Trophoblast cell (in vitro differentiated cells and primary cell): Measurements from ENCODE around the gene RTP5.

Experiments used
- DNase-seq, 2 donors: peaks; one replicate each; pipeline ENCODE4 v3.0.0-alpha.2; 2016
- H2AFZ ChIP-seq: 2 replicates; pipeline ENCODE4 v1.6.1; 2013; ENCODE audit warnings: low read length, moderate library complexity, mild to moderate bottlenecking; ENCODE audit not compliant: insufficient read depth, poor library complexity
- H2AK5ac ChIP-seq: 2 replicates; pipeline ENCODE4 v1.6.1; 2013; ENCODE audit warnings: mild to moderate bottlenecking, low read length
- H2BK120ac ChIP-seq: 2 replicates; pipeline ENCODE4 v1.6.1; 2013; ENCODE audit warnings: low read length, mild to moderate bottlenecking, moderate library complexity; ENCODE audit not compliant: insufficient read depth, poor library complexity
- H2BK12ac ChIP-seq: 2 replicates; pipeline ENCODE4 v1.6.1; 2013; ENCODE audit warnings: mild to moderate bottlenecking, low read length, moderate library complexity
- H2BK5ac ChIP-seq: 2 replicates; pipeline ENCODE4 v1.6.1; 2013; ENCODE audit warnings: low read length, low read depth, moderate library complexity, mild to moderate bottlenecking; ENCODE audit not compliant: poor library complexity
- H3K14ac ChIP-seq: 2 replicates; pipeline ENCODE4 v1.6.1; 2013; ENCODE audit warnings: mild to moderate bottlenecking, low read length
- H3K18ac ChIP-seq: 2 replicates; pipeline ENCODE4 v1.6.1; 2013; ENCODE audit warnings: mild to moderate bottlenecking, low read length
- H3K23ac ChIP-seq: 2 replicates; pipeline ENCODE4 v1.6.1; 2013; ENCODE audit warnings: low read length
- H3K27ac ChIP-seq: 2 replicates; pipeline ENCODE4 v1.5.1; 2013; ENCODE audit warnings: low read depth, mild to moderate bottlenecking, inconsistent platforms, low read length, moderate library complexity
- H3K27me3 ChIP-seq: 2 replicates; pipeline ENCODE4 v1.6.1; 2013; ENCODE audit warnings: inconsistent platforms, mild to moderate bottlenecking, low read length, moderate library complexity; ENCODE audit not compliant: insufficient read depth
- H3K36me3 ChIP-seq, 2 experiments: 1 replicate in 1 of 2; 2 replicates in 1 of 2; pipeline ENCODE4 v1.6.1; 2013; ENCODE audit warnings: low read length in 2 of 2, mild to moderate bottlenecking in 2 of 2, moderate library complexity in 1 of 2; ENCODE audit not compliant: insufficient read depth in 2 of 2, control insufficient read depth in 1 of 2
- H3K4ac ChIP-seq: 2 replicates; pipeline ENCODE4 v1.6.1; 2013; ENCODE audit warnings: low read depth, mild to moderate bottlenecking, low read length, moderate library complexity
- H3K4me1 ChIP-seq, 2 experiments: 1 replicate in 1 of 2; 2 replicates in 1 of 2; pipeline ENCODE4 v1.6.1; 2013; ENCODE audit warnings: low read length in 2 of 2, mild to moderate bottlenecking in 2 of 2, moderate library complexity in 1 of 2; ENCODE audit not compliant: insufficient read depth in 2 of 2, control insufficient read depth in 1 of 2
- H3K4me2 ChIP-seq: 2 replicates; pipeline ENCODE4 v1.6.1; 2013; ENCODE audit warnings: inconsistent platforms, mild to moderate bottlenecking, low read length, moderate library complexity
- H3K4me3 ChIP-seq: 2 replicates; pipeline ENCODE4 v1.5.1; 2013; ENCODE audit warnings: mild to moderate bottlenecking, low read depth, low read length, inconsistent platforms
- H3K79me1 ChIP-seq: one replicate; pipeline ENCODE4 v1.6.1; 2013; ENCODE audit warnings: low read length
- H3K79me2 ChIP-seq: 2 replicates; pipeline ENCODE4 v1.6.1; 2013; ENCODE audit warnings: low read length, mild to moderate bottlenecking; ENCODE audit not compliant: control insufficient read depth, insufficient read depth, poor library complexity
- H3K9ac ChIP-seq: 2 replicates; pipeline ENCODE4 v1.6.1; 2013; ENCODE audit warnings: mild to moderate bottlenecking, low read length
- H3K9me3 ChIP-seq: 2 replicates; pipeline ENCODE4 v1.6.1; 2013; ENCODE audit warnings: low read depth, mild to moderate bottlenecking, control low read depth, inconsistent platforms, low read length; ENCODE audit not compliant: insufficient read depth
- H4K12ac ChIP-seq: 2 replicates; pipeline ENCODE4 v1.6.1; 2013; ENCODE audit warnings: low read depth, mild to moderate bottlenecking, low read length, moderate library complexity
- H4K8ac ChIP-seq: 2 replicates; pipeline ENCODE4 v1.6.1; 2013; ENCODE audit warnings: low read depth, mild to moderate bottlenecking, low read length, moderate library complexity
- H4K91ac ChIP-seq: one replicate; pipeline ENCODE4 v1.6.1; 2013; ENCODE audit warnings: low read depth, mild to moderate bottlenecking, low read length, moderate library complexity
- WGBS: extraction: QIAGEN DNeasy Blood & Tissue Kit; methylation state at CpG from one replicate; pipeline ENCODE4 v1.1.7; 2013; ENCODE audit warnings: missing lambda C conversion rate; ENCODE audit not compliant: insufficient read length, insufficient coverage; ENCODE audit errors: extremely low coverage; 5-methylcytosine and 5-hydroxymethylcytosine counted together

The RTP5 gene

DNA sequence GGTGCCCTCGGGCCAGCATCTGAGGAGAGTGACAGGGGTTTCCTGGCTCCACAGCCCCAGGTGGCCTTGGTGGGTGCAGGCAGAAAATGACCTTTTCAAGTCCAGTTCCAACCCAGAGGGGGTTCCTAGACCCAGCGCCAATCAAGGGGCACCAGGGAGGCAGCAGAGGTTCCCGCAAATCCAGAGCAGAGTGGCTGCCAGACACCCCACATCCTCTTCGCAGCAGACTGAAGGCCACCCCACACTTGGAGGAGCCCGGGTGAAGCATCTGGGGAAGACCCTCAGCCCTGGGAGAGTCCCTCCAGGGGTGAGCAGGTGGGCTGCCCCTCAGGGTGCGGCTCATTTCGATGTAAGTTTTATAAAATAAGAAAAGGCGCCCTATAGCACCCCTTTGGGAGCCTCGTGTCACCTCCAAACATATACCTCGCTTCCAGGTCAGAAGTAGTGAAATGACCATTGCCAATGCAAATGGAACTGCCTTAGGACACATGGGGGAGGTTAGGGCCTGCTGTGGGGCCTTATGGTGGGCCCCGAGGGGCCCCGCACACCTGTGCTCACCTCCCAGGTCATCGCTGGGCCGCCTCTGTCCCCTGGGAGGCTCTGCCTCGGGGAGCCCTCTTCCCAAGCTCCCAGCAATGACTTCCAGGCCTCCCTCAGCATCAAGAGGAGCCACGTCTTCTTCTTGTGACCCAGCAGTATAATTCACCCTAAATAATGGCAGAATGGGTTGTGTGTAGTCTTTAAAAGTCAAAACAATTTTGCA is 11.0 kb downstream of the RTP5 start:
- no peak overlapping the region for H2BK5ac ChIP-seq
- peak overlapping the region; percentile 56 for H2AFZ ChIP-seq
- no CpG with 5 or more reads among the region's 16 CpGs for WGBS
- H3K14ac ChIP-seq = no peak overlapping the region
- H3K79me2 ChIP-seq = no peaks in the 10 kb centered on the region
- H3K79me1 ChIP-seq = no peaks in the 10 kb centered on the region
- H3K23ac ChIP-seq = no peak overlapping the region
- no peak overlapping the region for H3K4ac ChIP-seq
- no peak overlapping the region for H3K9ac ChIP-seq
- no peaks in the 10 kb centered on the region for H3K36me3 ChIP-seq
- no peak overlapping the region for H4K12ac ChIP-seq
- H4K91ac ChIP-seq = no peak overlapping the region
- H3K4me3 ChIP-seq = no peak overlapping the region
- peak overlapping the region; percentile 97 for H3K4me2 ChIP-seq
- no peaks in the 10 kb centered on the region for H3K27me3 ChIP-seq
- H3K18ac ChIP-seq = no peak overlapping the region
- no peak overlapping the region for H2BK12ac ChIP-seq
- peaks cover 3% of the 10 kb centered on the region for H3K9me3 ChIP-seq
- H3K27ac ChIP-seq = no peak overlapping the region
- peak overlapping the region; percentile 24 for H4K8ac ChIP-seq
- no peak for DNase-seq
- H3K4me1 ChIP-seq = peaks cover 3 to 9% of the 10 kb centered on the region in 2 experiments
- no peak overlapping the region for H2AK5ac ChIP-seq
- no peak overlapping the region for H2BK120ac ChIP-seq

DNA sequence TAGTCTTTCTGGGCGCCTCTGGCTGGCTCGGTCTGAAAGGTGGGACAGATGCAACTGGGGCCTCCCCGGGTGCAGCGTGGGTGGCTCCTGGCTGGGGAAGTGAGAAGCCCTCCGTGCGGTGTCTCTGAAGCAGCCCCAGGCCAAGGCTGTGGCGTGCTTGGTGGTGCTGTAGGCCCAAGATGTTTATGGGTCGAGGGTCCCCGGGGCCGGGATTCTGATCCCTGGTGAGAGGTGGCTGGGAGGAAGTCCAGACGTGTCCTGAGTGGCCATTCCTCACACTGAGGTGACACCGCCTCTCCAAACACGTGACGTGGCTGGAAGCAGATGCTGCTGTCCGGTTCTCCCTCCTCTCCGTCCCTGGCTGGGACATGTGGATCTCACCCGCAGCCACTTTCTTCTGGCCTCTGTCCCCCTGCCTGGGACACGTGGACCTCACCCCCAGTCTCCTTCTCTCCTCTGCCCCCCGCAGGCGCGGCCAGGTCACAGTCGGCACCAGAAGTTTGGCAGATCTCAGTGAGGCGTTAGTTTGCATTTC is 12.6 kb downstream of the RTP5 start:
- H3K79me2 ChIP-seq = no peaks in the 10 kb centered on the region
- peak overlapping the region; percentile 51 for H3K4me2 ChIP-seq
- no peak overlapping the region for H2AK5ac ChIP-seq
- DNase-seq = peak in 1 of 2 donors; percentile 62
- no peak overlapping the region for H2BK12ac ChIP-seq
- H2BK5ac ChIP-seq = no peak overlapping the region
- H3K27me3 ChIP-seq = no peaks in the 10 kb centered on the region
- no peak overlapping the region for H3K14ac ChIP-seq
- no peak overlapping the region for H3K4ac ChIP-seq
- no peak overlapping the region for H4K8ac ChIP-seq
- no peak overlapping the region for H3K4me3 ChIP-seq
- H3K36me3 ChIP-seq = no peaks in the 10 kb centered on the region
- no peak overlapping the region for H3K23ac ChIP-seq
- no peak overlapping the region for H2BK120ac ChIP-seq
- H3K9me3 ChIP-seq = peaks cover 3% of the 10 kb centered on the region
- H2AFZ ChIP-seq = no peak overlapping the region
- no peak overlapping the region for H3K18ac ChIP-seq
- no peak overlapping the region for H4K91ac ChIP-seq
- no peak overlapping the region for H3K27ac ChIP-seq
- no CpG with 5 or more reads among the region's 23 CpGs for WGBS
- H3K79me1 ChIP-seq = no peaks in the 10 kb centered on the region
- H4K12ac ChIP-seq = no peak overlapping the region
- H3K4me1 ChIP-seq = peaks cover 3 to 9% of the 10 kb centered on the region in 2 experiments
- H3K9ac ChIP-seq = no peak overlapping the region

DNA sequence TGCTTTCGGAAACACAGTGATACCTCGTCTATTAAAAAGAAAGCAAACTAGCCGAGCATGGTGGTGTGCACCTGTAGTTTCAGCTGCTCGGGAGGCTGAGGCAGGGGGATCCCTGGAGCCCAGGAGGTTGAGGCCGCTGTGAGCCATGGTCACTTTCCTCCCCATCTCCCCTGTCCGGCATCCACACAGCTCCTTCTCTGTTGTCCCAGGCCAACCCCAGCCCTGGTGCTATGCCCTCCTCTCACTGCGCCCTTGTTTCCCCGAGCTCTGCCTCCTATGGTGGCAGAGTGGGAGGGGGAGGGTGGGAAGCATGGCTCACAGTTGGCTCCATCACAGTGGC is 15.4 kb downstream of the RTP5 start:
- Histone ChIP-seq H2BK12ac (no peak overlapping the region), H3K9ac (no peak overlapping the region), H4K91ac (no peak overlapping the region), H3K4ac (no peak overlapping the region), H3K4me1 (peaks cover 3 to 9% of the 10 kb centered on the region in 2 experiments), H3K27ac (no peak overlapping the region), H3K14ac (no peak overlapping the region), H2BK5ac (no peak overlapping the region), H2AK5ac (no peak overlapping the region), H3K27me3 (no peaks in the 10 kb centered on the region), H2BK120ac (no peak overlapping the region), H3K79me2 (no peaks in the 10 kb centered on the region), H3K79me1 (no peaks in the 10 kb centered on the region), H3K4me3 (no peak overlapping the region), H2AFZ (no peak overlapping the region), H3K18ac (no peak overlapping the region), H4K12ac (no peak overlapping the region), H3K36me3 (no peaks in the 10 kb centered on the region), H3K23ac (no peak overlapping the region), H4K8ac (no peak overlapping the region), H3K4me2 (no peak overlapping the region), H3K9me3 (peaks cover 10% of the 10 kb centered on the region)
- no peak for DNase-seq
- WGBS = no CpG with 5 or more reads among the region's 8 CpGs

DNA sequence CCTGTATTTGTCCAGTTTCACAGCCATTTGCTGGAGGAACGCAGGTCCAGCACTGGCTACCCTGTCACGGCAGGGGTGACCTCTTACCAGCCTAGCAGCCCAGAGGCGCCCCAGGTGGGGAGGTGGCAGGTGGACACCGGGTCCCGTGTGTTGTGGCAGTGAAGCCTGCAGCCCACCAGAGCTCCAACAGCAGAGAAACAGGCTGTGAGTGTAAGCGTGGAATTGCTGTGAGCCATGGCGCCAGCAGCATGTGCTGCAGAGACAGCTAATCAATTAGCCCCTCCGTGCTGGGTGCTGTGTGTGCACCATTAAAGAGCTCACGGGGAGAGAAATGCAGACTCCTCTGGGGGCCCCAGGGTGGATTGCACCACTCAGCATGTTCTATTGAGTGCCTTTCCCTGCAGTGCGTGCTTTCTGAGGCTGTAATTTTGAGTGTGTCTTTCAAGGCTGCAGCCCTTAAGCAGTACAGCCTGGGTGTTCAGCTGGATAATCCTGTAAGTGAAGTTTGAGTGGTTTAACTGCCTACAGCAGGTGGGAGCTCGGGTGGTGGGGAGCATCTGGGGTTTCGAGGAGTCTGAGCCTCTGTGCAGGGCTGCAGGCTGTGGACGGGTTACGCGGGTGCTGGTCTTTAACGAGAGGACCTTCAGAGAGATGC is 15.9 kb downstream of the RTP5 start:
- Histone ChIP-seq H3K9ac (no peak overlapping the region), H3K23ac (no peak overlapping the region), H4K8ac (no peak overlapping the region), H3K4ac (no peak overlapping the region), H3K27ac (no peak overlapping the region), H2AFZ (no peak overlapping the region), H3K79me1 (no peaks in the 10 kb centered on the region), H4K12ac (no peak overlapping the region), H3K79me2 (no peaks in the 10 kb centered on the region), H2AK5ac (no peak overlapping the region), H4K91ac (no peak overlapping the region), H3K4me2 (no peak overlapping the region), H2BK12ac (no peak overlapping the region), H3K18ac (no peak overlapping the region), H3K4me1 (peaks cover 3 to 9% of the 10 kb centered on the region in 2 experiments), H3K9me3 (peaks cover 10% of the 10 kb centered on the region), H3K36me3 (no peaks in the 10 kb centered on the region), H2BK120ac (no peak overlapping the region), H3K14ac (no peak overlapping the region), H3K27me3 (no peaks in the 10 kb centered on the region), H3K4me3 (no peak overlapping the region), H2BK5ac (no peak overlapping the region)
- no peak for DNase-seq
- no CpG with 5 or more reads among the region's 16 CpGs for WGBS
